ENCODE measurements around the gene REC8. TPM values are rescaled to one million over a fixed set of nuclear protein-coding genes. Genes with fewer than 3 reads are reported as not detected.
"Not testable (repeated sequence)": the region's sequence is repeated elsewhere in the genome, so short reads cannot be mapped to it uniquely, and the experiment has no call there.

REC8 gene
- total RNA-seq, 3 donors from 2014 or later = 17.4 to 24.8 (median 19.9) TPM

- Mint-ChIP-seq H3K27me3 (ENCODE audit: low read depth) (no peaks in the 10 kb centered on the region), H3K4me1 (ENCODE audit: low read depth) (peaks cover 39% of the 10 kb centered on the region)
- DNase-seq = no peak
Measured at GRCh38 chr14:24207104-24207551, 35.2 kb downstream of the REC8 start.

GRCh38 chr14:24207625-24208024, 35.7 kb downstream of the REC8 start:
- ATAC-seq (no peak), DNase-seq (no peak)
- no peaks in the 10 kb centered on the region for H3K9me3 Mint-ChIP-seq
- H3K4me3 Mint-ChIP-seq = no peak overlapping the region
- no peaks in the 10 kb centered on the region for H3K27me3 Mint-ChIP-seq (ENCODE audit: low read depth)
- H3K4me1 Mint-ChIP-seq (ENCODE audit: low read depth) = peaks cover 42% of the 10 kb centered on the region
- peaks cover 53% of the 10 kb centered on the region for H3K36me3 Mint-ChIP-seq (ENCODE audit: insufficient read depth)

More at GRCh38 chr14:24207104-24207551, 35.2 kb downstream of the REC8 start:
- no peak for ATAC-seq
- H3K36me3 Mint-ChIP-seq (ENCODE audit: insufficient read depth) = peaks cover 56% of the 10 kb centered on the region
- H3K9me3 Mint-ChIP-seq = no peaks in the 10 kb centered on the region
- H3K4me3 Mint-ChIP-seq = no peak overlapping the region

DNA sequence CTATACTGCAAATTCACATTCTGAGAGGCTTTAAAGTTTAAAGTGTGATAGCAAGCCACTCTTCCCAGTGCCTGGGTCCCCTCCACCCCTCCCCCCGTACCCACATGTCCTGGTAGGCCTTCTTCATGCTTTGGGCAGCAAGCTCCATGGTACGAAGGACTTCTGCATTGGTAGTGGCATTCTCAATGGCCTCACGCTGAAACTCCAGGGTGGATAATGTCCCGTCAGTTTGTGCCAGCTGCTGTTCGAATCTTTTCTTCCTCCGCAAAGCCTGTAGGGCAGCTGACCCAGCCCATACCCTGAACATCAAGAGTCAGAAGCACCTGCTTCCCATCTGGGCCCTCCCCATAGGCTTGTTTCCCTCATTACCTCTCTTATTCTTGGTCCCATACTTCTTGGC, 39.4 kb downstream of the REC8 start:
- no peak for DNase-seq
- H3K36me3 Mint-ChIP-seq (ENCODE audit: insufficient read depth) = peaks cover 39% of the 10 kb centered on the region

GRCh38 chr14:24212924-24213865, 41.3 kb downstream of the REC8 start, which contains the start of gene CHMP4A:
Gene CHMP4A (minus strand): TSS chr14:24213488. CDS start chr14:24213439, 49 bp downstream.
- DNase-seq (peak; percentile 92), ATAC-seq (peak; percentile 84 to 86)
- H3K27me3 Mint-ChIP-seq (ENCODE audit: low read depth) = no peaks in the 10 kb centered on the region
- H3K36me3 Mint-ChIP-seq (ENCODE audit: insufficient read depth) = peaks cover 27% of the 10 kb centered on the region
- H3K4me1 Mint-ChIP-seq (ENCODE audit: low read depth) = peaks cover 55% of the 10 kb centered on the region
- peak within 1 kb of the TSS; percentile 90 for H3K4me3 Mint-ChIP-seq
- H3K9me3 Mint-ChIP-seq = no peaks in the 10 kb centered on the region

More for the DNA sequence above, 39.4 kb downstream of the REC8 start:
- Mint-ChIP-seq H3K4me3 (peak overlapping the region; percentile 90), H3K9me3 (no peaks in the 10 kb centered on the region), H3K4me1 (ENCODE audit: low read depth) (peaks cover 63% of the 10 kb centered on the region), H3K27me3 (ENCODE audit: low read depth) (no peaks in the 10 kb centered on the region)
- ATAC-seq = no peak

GRCh38 chr14:24213866-24214662, 42.2 kb downstream of the REC8 start:
- DNase-seq = no peak
- H3K4me3 Mint-ChIP-seq = peak overlapping the region; percentile 90
- H3K36me3 Mint-ChIP-seq (ENCODE audit: insufficient read depth) = peaks cover 27% of the 10 kb centered on the region
- H3K27me3 Mint-ChIP-seq (ENCODE audit: low read depth) = no peaks in the 10 kb centered on the region
- H3K9me3 Mint-ChIP-seq = no peaks in the 10 kb centered on the region
- H3K4me1 Mint-ChIP-seq (ENCODE audit: low read depth) = peaks cover 52% of the 10 kb centered on the region
- no peak for ATAC-seq

GRCh38 chr14:24215495-24216344, 43.8 kb downstream of the REC8 start, which contains the start of gene MDP1:
Gene MDP1 (minus strand): TSS chr14:24216066. CDS start chr14:24215955, 111 bp downstream.
- Mint-ChIP-seq H3K4me1 (ENCODE audit: low read depth) (peaks cover 47% of the 10 kb centered on the region), H3K27me3 (ENCODE audit: low read depth) (no peaks in the 10 kb centered on the region), H3K36me3 (ENCODE audit: insufficient read depth) (peaks cover 15% of the 10 kb centered on the region), H3K4me3 (peak within 1 kb of the TSS; percentile 90), H3K9me3 (no peaks in the 10 kb centered on the region)
- DNase-seq = peak; percentile 79
- peak; percentile 73 to 76 for ATAC-seq

- DNase-seq (no peak), ATAC-seq (no peak)
- Mint-ChIP-seq H3K4me3 (peak overlapping the region; percentile 90), H3K4me1 (ENCODE audit: low read depth) (peaks cover 46% of the 10 kb centered on the region), H3K27me3 (ENCODE audit: low read depth) (no peaks in the 10 kb centered on the region), H3K9me3 (no peaks in the 10 kb centered on the region), H3K36me3 (ENCODE audit: insufficient read depth) (peaks cover 14% of the 10 kb centered on the region)
Measured at GRCh38 chr14:24216345-24216699, 44.4 kb downstream of the REC8 start.

DNA sequence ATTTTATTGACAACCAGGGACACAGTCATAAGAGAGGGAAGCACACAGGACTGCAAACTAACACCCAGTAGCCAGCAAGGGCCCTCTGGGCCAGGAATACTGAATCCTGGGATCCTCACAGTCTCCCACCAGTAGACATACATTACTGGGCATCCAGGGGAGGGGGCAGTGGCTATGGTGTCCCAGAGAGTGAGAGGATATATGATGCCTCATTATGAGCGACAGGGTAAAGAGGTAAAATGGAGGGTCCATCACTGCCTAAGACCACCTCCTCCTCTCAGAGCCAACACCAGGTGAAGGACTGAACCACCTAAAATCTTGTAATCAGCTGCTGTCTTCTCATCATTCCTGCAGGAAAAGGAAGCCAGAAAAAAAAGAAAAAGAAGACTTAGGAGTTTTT, 45.0 kb downstream of the REC8 start:
- not testable (repeated sequence) for DNase-seq; H3K4me3 Mint-ChIP-seq; H3K27me3 Mint-ChIP-seq (ENCODE audit: low read depth); H3K9me3 Mint-ChIP-seq; ATAC-seq
- Mint-ChIP-seq H3K4me1 (ENCODE audit: low read depth) (peaks cover 40% of the 10 kb centered on the region), H3K36me3 (ENCODE audit: insufficient read depth) (peaks cover 10% of the 10 kb centered on the region)

GRCh38 chr14:24219080-24219479, 47.2 kb downstream of the REC8 start:
- Mint-ChIP-seq H3K4me3 (no peak overlapping the region), H3K27me3 (ENCODE audit: low read depth) (no peaks in the 10 kb centered on the region), H3K36me3 (ENCODE audit: insufficient read depth) (peaks cover 10% of the 10 kb centered on the region), H3K4me1 (ENCODE audit: low read depth) (peaks cover 23% of the 10 kb centered on the region), H3K9me3 (no peaks in the 10 kb centered on the region)
- DNase-seq = no peak
- no peak for ATAC-seq

DNA sequence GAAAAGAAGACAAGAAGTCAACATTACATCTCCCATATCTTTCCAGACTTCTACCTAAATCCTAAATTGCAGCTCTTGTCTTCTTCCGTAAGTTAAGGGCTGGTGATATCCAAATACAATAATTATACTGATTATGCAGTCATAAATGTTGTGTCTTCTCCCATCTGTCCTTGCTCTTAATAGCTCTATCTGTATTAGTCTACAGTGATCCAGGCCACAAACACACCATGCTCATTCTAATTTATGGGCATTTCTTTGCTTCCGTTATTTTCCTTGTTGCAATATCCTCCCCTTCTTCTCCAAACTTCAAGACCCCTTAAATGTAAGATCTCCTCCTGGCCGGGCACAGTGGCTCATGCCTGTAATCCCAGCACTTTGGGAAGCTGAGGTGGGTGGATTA, 47.6 kb downstream of the REC8 start:
- Mint-ChIP-seq H3K9me3 (no peaks in the 10 kb centered on the region), H3K36me3 (ENCODE audit: insufficient read depth) (peaks cover 12% of the 10 kb centered on the region), H3K27me3 (ENCODE audit: low read depth) (no peaks in the 10 kb centered on the region), H3K4me3 (no peak overlapping the region), H3K4me1 (ENCODE audit: low read depth) (peaks cover 21% of the 10 kb centered on the region)
- ATAC-seq (no peak), DNase-seq (no peak)

- ATAC-seq = not testable (repeated sequence)
Measured at GRCh38 chr14:24222987-24223386, 51.1 kb downstream of the REC8 start.

GRCh38 chr14:24224618-24225071, 52.8 kb downstream of the REC8 start:
- Mint-ChIP-seq H3K4me1 (ENCODE audit: low read depth) (peaks cover 22% of the 10 kb centered on the region), H3K36me3 (ENCODE audit: insufficient read depth) (peaks cover 12% of the 10 kb centered on the region), H3K9me3 (no peaks in the 10 kb centered on the region), H3K4me3 (no peak overlapping the region), H3K27me3 (ENCODE audit: low read depth) (no peaks in the 10 kb centered on the region)
- no peak for DNase-seq
- ATAC-seq = no peak

More at GRCh38 chr14:24222987-24223386, 51.1 kb downstream of the REC8 start:
- peaks cover 14% of the 10 kb centered on the region for H3K36me3 Mint-ChIP-seq (ENCODE audit: insufficient read depth)
- not testable (repeated sequence) for H3K9me3 Mint-ChIP-seq; H3K27me3 Mint-ChIP-seq (ENCODE audit: low read depth); DNase-seq; H3K4me3 Mint-ChIP-seq
- peaks cover 22% of the 10 kb centered on the region for H3K4me1 Mint-ChIP-seq (ENCODE audit: low read depth)

DNA sequence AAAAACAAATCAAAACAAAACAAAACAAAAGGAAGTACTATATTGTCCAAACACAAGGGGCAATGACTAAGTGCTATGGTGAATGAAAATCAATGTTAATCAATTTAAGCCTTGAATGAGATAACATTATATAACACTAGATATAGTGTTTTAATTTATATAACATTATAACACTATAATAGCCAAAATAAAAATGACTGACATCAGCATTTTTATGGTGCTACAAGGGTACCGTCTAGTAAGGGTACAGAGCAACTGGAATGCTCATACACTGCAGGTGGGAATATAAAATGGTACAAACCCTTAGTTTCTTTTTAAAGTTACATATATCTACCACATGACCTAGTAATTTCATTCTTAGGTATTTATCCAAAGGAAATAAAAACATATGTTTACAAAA, 54.6 kb downstream of the REC8 start:
- ATAC-seq = no peak
- peaks cover 11% of the 10 kb centered on the region for H3K36me3 Mint-ChIP-seq (ENCODE audit: insufficient read depth)
- no peak for DNase-seq

More for the DNA sequence above, 54.6 kb downstream of the REC8 start:
- Mint-ChIP-seq H3K4me1 (ENCODE audit: low read depth) (peaks cover 29% of the 10 kb centered on the region), H3K9me3 (no peaks in the 10 kb centered on the region), H3K4me3 (no peak overlapping the region), H3K27me3 (ENCODE audit: low read depth) (no peaks in the 10 kb centered on the region)

Measured in activated T-cell treated with anti-CD3 and anti-CD28 coated beads, Interleukin-2, amount 50 U/mL, for 4 hours (primary cell).